HT-29 (cell line): ENCODE data around the gene XPO1. TPM values are rescaled to one million over a fixed set of nuclear protein-coding genes. Genes with fewer than 3 reads are reported as not detected.
"Not testable (repeated sequence)": the region's sequence is repeated elsewhere in the genome, so short reads cannot be mapped to it uniquely, and the experiment has no call there.

Experiments
- DNase-seq: peaks from one replicate; pipeline ENCODE4 v3.0.0-alpha.2; 2015; ENCODE audit warnings: low spot score
- total RNA-seq: library from RNA; depleted of rRNA; stranded (reverse); fragments of >200 nt; shearing (Covaris generic); gene quantifications from 2 replicates; pipeline ENCODE4 v1.2.3, GENCODE V29; 2014

The XPO1 gene
- total RNA-seq, 1 experiment from 2014 or later: 85.6 TPM

- no peak for DNase-seq
Observed at GRCh38 chr2:61465045-61465444, 73.1 kb downstream of the XPO1 start.

GRCh38 chr2:61463769-61464475 lies 74.2 kb downstream of the XPO1 start:
- DNase-seq: no peak

- DNase-seq: no peak
Observed at GRCh38 chr2:61461404-61461803, 76.8 kb downstream of the XPO1 start.

- no peak for DNase-seq
Observed at GRCh38 chr2:61460163-61460562, 78.0 kb downstream of the XPO1 start.

- no peak for DNase-seq
Observed at GRCh38 chr2:61456746-61457420, 81.3 kb downstream of the XPO1 start.

GRCh38 chr2:61456070-61456745 lies 81.9 kb downstream of the XPO1 start:
- no peak for DNase-seq

GRCh38 chr2:61454972-61455371 lies 83.2 kb downstream of the XPO1 start:
- DNase-seq: not testable (repeated sequence)

- no peak for DNase-seq
Observed at GRCh38 chr2:61454383-61454782, 83.8 kb downstream of the XPO1 start.

GRCh38 chr2:61452392-61452791 lies 85.8 kb downstream of the XPO1 start:
- DNase-seq: no peak

- no peak for DNase-seq
Observed at GRCh38 chr2:61451178-61451577, 87.0 kb downstream of the XPO1 start.

- no peak for DNase-seq
Observed at GRCh38 chr2:61450144-61450543, 88.0 kb downstream of the XPO1 start.

GRCh38 chr2:61448229-61448628 lies 89.9 kb downstream of the XPO1 start:
- DNase-seq: no peak

GRCh38 chr2:61446971-61447370 lies 91.2 kb downstream of the XPO1 start:
- DNase-seq: not testable (repeated sequence)

- peak; percentile 47 for DNase-seq
Observed at GRCh38 chr2:61443342-61444041, 94.7 kb downstream of the XPO1 start.

- DNase-seq: no peak
Observed at GRCh38 chr2:61439241-61440002, 98.7 kb downstream of the XPO1 start.

GRCh38 chr2:61438670-61439069 lies 99.5 kb downstream of the XPO1 start:
- no peak for DNase-seq

- no peak for DNase-seq
Observed at GRCh38 chr2:61437170-61437569, 101.0 kb downstream of the XPO1 start.

- no peak for DNase-seq
Observed at GRCh38 chr2:61436092-61436491, 102.1 kb downstream of the XPO1 start.

GRCh38 chr2:61435291-61435690 lies 102.9 kb downstream of the XPO1 start:
- DNase-seq: no peak

GRCh38 chr2:61434314-61434713 lies 103.8 kb downstream of the XPO1 start:
- DNase-seq: no peak

- DNase-seq: no peak
Observed at GRCh38 chr2:61433606-61434005, 104.5 kb downstream of the XPO1 start.
